ENCODE results near the gene GNG4. TPM values are rescaled to one million over a fixed set of nuclear protein-coding genes. Genes with fewer than 3 reads are reported as not detected.

GNG4 gene
- total RNA-seq, 2 experiments from 2014 or later = not detected

DNA sequence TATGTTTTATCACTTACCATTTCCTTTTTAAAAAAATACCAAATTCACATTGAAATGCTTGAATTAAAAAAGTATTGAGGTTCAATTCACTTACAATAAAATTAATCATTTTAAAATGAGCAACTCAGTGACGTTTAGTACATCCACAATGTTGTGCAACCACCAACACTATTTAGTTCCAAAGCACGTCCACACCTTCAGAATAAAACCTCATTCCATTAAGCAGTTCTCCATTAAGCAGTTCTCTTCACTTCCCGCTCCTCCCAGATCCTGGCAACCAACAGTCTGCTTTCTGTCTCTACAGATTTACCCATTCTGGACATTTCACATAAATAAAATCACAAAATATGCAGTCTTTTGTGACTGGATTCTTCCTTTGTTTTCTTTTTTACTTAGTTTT is 41.3 kb downstream of the GNG4 start:
- POLR2A ChIA-PET = no interaction called here
- no peak overlapping the region for H3K27ac ChIP-seq (ENCODE audit: low read depth, low read length, poor library complexity, severe bottlenecking)
- CTCF ChIA-PET (ENCODE audit: unreplicated experiment) = no interaction called here
- intact Hi-C loops (cut with micrococcal nuclease; ENCODE audit: unreplicated experiment) = no loop called here
- H4K20me1 ChIP-seq (ENCODE audit: insufficient read depth, low read length) = no peaks in the 10 kb centered on the region
- H3K4me1 ChIP-seq (ENCODE audit: insufficient read depth, low read length, poor library complexity, severe bottlenecking) = peaks cover 4% of the 10 kb centered on the region
- H3K9me2 ChIP-seq (ENCODE audit: insufficient read depth, low read length) = no peaks in the 10 kb centered on the region
- H2AFZ ChIP-seq (ENCODE audit: low read length) = no peak overlapping the region
- H3K79me2 ChIP-seq (ENCODE audit: insufficient read depth, low read depth, low read length) = no peaks in the 10 kb centered on the region
- BruUV-seq (replicated peaks) = no TSS peak
- TF ChIP-seq EZH2phosphoT487 (IDR thresholded peaks at IDR 0.05; ENCODE audit: borderline replicate concordance, low read depth, low read length) = no peak
- TF ChIP-seq CTCF (conservative IDR thresholded peaks at IDR 0.05; ENCODE audit: low read length) = no peak
- no peaks in the 10 kb centered on the region for H3K9me3 ChIP-seq (ENCODE audit: low read length)
- no peak overlapping the region for H3K4me2 ChIP-seq (ENCODE audit: low read length)
- H3K4me3 ChIP-seq (ENCODE audit: low read depth, low read length, poor library complexity, severe bottlenecking) = no peak overlapping the region
- H3K36me3 ChIP-seq (ENCODE audit: insufficient read depth, low read length) = no peaks in the 10 kb centered on the region
- DNase-seq (ENCODE audit: low spot score) = no peak

GRCh38 chr1:235607284-235607683 is 42.3 kb downstream of the GNG4 start:
- no peak overlapping the region for H3K27ac ChIP-seq (ENCODE audit: low read depth, low read length, poor library complexity, severe bottlenecking)
- intact Hi-C loops (cut with micrococcal nuclease; ENCODE audit: unreplicated experiment) = no loop called here
- CTCF ChIA-PET (ENCODE audit: unreplicated experiment) = interaction anchor here (0.6 to 1.2 kb wide), 2 partner anchors 12 to 284 kb away, joined by 4 to 6 read pairs; no protein-coding TSS in a partner anchor

More at GRCh38 chr1:235607284-235607683, 42.3 kb downstream of the GNG4 start:
- no peak for TF ChIP-seq CTCF (conservative IDR thresholded peaks at IDR 0.05; ENCODE audit: low read length)
- no peak overlapping the region for H2AFZ ChIP-seq (ENCODE audit: low read length)
- no peak overlapping the region for H3K4me3 ChIP-seq (ENCODE audit: low read depth, low read length, poor library complexity, severe bottlenecking)
- H3K4me2 ChIP-seq (ENCODE audit: low read length) = no peak overlapping the region
- peaks cover 4% of the 10 kb centered on the region for H3K4me1 ChIP-seq (ENCODE audit: insufficient read depth, low read length, poor library complexity, severe bottlenecking)
- no TSS peak for BruUV-seq (replicated peaks)
- H4K20me1 ChIP-seq (ENCODE audit: insufficient read depth, low read length) = no peaks in the 10 kb centered on the region
- H3K36me3 ChIP-seq (ENCODE audit: insufficient read depth, low read length) = no peaks in the 10 kb centered on the region
- no peaks in the 10 kb centered on the region for H3K9me3 ChIP-seq (ENCODE audit: low read length)
- no peak for DNase-seq (ENCODE audit: low spot score)
- H3K9me2 ChIP-seq (ENCODE audit: insufficient read depth, low read length) = no peaks in the 10 kb centered on the region
- POLR2A ChIA-PET = no interaction called here
- H3K79me2 ChIP-seq (ENCODE audit: insufficient read depth, low read depth, low read length) = no peaks in the 10 kb centered on the region

All from OCI-LY7 (cell line).